NOMO-1 treated with dmso at 0.1 percent for 144 hours (cell line): Measurements from ENCODE around the gene DNM2.
A peak's percentile ranks its signal among the peaks of the same experiment; 100 is the strongest.

ENCODE experiments used
- DNase-seq: peaks from one replicate; lab custom pipeline; 2025; ENCODE audit not compliant: unreplicated experiment; lab: John Stamatoyannopoulos, UW

DNM2 gene

DNA sequence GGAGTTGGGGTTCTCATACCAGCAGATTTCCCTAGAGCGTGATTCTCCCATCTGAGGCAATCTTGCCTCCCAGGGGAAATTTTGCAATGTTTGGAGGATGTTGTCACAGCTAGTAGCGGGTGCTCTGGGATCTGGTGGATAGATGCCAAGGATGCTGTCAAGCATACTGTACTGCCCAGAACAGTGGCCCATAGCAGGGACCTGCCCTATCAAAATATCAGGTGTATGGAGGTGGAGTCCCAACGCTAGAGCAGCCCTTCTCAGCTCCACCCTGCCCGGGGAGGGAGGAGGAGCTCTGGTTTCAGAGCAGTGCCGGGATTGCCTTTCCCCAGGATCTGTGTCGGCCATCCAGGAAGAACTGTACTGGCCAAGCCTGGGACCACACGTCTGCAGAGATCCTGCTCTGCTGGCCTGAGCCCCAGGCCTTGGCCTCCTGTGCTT, 27.5 kb upstream of the DNM2 start:
- no peak for DNase-seq

GRCh38 chr19:10691178-10691881, 26.5 kb upstream of the DNM2 start:
- no peak for DNase-seq

DNA sequence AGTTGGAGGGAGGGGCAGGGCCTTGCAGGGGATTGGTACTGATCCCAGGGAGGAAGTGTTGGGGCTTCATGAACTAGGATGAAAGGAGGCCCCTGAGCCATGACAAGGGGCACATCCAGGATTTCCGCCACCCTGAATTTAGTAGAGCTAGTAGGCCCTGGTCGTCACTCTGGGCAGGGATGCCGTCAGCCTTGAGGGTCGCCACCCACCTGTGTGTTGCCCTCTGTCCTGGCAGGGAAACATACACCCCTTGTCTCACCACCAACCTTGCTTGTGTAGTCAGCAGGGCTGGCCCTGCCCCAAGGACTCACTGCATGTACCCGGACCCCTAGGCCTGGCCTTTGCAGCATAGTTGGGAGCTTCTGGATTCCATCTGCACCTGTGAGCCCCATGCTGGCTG, 26.0 kb upstream of the DNM2 start:
- no peak for DNase-seq

DNA sequence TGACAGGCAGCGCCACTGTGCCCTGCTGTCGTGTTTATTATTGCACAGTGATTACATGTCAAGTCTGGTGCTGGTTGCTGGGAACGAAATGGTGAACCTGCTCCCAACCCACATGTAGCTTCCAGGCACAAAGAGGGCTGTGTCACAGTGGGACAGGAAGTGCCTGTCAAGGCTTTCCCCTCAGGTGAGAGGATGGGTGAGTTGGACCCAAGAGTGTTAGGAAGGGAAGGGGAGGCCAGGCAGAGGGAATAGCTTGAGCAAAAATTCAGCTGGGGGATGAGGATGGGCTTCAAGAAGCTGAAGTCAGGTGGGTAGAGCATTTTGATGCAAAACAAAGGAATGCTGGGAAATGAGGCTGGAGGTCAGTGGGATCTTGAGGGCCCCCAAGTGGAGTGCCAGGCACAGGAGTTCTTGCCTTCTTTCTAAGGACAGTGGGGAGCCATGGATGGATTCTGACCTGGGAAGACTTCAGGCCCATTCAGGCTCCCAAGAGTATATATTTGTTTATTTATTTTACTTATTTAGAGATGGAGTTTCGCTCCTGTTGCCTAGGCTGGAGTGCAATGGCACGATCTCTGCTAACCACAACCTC, 25.1 kb upstream of the DNM2 start:
- DNase-seq = no peak

- DNase-seq = no peak
These were observed 23.1 kb upstream of the DNM2 start for GRCh38 chr19:10694706-10695307.

- DNase-seq = peak; percentile 88
These were observed 22.2 kb upstream of the DNM2 start for GRCh38 chr19:10695401-10696398.

GRCh38 chr19:10699650-10700335, 18.1 kb upstream of the DNM2 start:
- peak; percentile 5 for DNase-seq

GRCh38 chr19:10701955-10702525, 15.8 kb upstream of the DNM2 start:
- no peak for DNase-seq

DNA sequence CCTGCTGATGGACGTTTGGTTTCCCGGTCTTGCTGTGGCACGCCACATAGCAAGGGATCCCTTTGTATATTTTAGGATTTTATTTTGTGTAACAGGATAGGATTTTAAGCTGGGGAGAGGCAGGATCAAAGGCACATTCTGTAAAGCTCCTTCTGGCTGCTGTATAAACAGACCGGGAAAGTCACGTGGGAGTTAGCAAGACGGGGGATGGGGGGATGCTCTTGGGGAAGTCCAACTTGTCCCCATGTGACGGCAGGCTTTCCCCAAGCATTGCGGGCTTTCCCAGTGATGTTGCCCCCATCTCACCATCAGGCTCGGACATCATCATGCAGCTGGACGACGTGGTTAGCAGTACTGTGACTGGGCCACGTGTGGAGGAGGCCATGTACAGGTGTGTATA, 10.9 kb upstream of the DNM2 start:
- DNase-seq = no peak

DNA sequence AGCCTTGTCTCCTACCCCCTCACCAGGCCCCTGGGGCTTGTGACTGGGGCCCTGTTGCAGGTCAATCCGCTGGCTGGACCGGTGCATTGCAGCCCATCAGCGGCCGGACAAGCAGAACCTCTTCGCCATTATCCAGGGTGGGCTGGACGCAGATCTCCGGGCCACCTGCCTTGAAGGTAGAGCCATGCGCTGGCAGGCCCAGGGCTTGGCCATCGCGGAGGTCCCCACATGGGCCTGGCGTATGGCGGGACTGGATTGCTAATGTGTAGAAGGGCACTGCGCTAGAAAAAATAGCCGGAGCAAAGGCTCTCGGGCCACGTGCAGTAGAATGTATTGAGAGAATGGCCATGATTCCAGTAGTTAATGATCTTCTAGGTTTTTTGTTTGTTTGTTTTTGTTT, 10.4 kb upstream of the DNM2 start:
- no peak for DNase-seq

GRCh38 chr19:10708291-10708690, 9.6 kb upstream of the DNM2 start:
- no peak for DNase-seq

DNA sequence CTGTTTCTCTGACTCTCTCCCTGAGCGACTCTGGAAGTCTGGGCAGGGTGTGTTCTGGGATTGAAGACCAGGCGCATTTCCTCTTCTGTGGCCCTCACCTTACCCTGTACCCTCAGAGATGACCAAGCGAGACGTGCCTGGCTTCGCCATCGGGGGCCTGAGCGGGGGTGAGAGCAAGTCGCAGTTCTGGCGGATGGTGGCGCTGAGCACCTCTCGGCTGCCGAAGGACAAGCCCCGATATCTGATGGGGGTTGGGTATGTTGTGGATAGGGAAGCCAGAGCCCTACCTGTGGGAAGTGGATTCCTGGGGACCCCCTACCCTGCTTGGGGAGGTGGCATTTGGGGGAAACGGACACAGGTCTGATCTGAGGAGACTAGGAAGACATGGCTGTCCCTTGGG, 5.8 kb upstream of the DNM2 start:
- DNase-seq = no peak

DNA sequence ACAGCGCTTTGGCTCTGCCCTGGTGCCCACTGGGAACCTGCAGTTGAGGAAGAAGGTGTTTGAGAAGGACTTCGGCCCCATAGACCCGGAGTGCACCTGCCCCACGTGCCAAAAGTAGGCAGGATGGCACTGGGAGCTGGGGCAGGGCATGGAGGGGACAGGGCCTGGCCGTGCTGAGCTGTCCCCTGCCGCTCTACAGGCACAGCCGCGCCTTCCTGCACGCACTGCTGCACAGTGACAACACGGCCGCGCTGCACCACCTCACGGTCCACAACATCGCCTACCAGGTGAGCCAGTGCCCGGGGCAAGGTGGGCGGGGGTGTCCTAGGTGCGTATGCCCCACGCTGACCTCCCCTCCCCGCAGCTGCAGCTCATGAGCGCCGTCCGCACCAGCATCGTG, 5.1 kb upstream of the DNM2 start:
- no peak for DNase-seq

GRCh38 chr19:10713317-10713716, 4.6 kb upstream of the DNM2 start:
- no peak for DNase-seq

DNA sequence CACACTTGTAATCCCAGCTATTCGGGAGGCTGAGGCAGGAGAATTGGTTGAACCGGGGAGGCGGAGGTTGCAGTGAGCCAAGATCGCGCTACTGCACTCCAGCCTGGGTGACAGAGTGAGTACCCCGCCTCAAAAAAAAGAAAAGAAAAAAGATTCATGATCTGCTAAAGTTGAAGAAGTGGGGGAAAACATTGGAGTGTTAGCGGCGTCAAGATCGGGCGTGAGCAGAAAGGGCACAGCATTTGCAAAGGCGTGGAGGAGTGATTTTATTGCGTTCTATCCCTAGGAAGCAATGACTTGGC, 874 bp upstream of the DNM2 start:
- DNase-seq = no peak

DNA sequence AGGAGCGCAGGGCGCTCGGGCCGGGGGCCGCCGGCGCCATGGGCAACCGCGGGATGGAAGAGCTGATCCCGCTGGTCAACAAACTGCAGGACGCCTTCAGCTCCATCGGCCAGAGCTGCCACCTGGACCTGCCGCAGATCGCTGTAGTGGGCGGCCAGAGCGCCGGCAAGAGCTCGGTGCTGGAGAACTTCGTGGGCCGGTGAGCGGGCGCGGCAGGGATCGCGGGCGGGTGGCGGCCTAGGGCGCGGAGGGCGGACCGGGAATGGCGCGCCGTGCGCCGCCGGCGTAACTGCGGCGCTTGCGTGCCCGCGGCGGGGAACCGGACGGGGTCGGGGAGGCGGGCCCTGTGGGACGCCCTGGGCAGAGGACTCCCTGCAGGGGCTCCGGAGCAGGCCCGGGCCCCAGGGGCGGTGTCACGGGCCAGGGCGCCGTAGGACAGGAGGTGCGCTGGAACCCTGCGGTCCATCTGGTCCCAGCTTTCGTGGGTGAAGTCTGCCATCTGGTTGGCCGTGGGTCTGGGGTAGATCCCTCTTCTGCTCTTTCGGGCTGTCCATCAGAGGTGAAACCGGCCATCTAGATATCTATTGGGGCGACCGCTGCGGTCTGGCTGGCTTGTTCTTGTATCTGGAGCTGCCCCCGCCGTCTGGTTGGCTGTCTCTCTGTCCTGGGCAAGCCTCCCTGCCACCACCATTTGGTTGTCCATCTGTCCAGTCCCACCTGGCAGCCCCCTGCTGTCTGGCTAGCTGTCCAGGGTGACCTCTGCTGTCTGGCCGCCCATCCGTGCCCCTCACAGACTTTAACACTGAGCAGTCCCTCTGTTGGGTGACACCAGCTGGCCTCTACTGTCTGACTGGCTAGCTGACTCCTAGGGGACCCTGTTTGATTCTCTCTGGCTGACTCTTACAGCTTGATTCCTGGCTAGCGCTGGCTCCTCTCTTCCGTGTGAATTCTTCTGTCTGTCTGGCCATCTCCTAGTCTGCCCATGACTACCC, 622 bp downstream of the DNM2 start:
- peak; percentile 28 for DNase-seq

GRCh38 chr19:10719466-10719961, 1.6 kb downstream of the DNM2 start:
- DNase-seq = peak; percentile 35

DNA sequence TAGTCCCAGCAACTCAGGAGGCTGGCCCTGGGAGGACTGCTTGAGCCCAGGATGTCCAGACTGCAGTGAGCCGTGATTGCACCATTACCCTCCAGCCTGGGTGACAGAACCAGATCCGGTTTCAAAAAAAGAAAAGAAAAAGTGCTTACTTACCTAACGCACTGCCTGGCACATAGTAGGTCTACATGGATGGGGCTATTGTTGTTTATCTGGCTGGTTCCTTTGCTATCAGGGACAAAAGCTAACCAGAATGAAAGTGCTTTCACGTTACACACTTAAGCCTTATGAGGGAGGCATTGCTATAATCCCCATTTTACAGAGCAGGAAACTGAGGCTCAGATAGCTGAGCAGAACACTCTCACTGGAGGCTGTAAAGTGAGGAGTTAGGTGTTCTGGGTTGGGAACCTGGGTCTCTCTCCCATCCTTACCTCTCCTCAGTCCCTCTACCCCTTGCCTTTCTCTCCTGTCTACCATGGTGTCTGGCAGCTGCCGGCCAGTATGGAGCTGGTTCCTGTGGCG, 2.8 kb downstream of the DNM2 start:
- no peak for DNase-seq

DNA sequence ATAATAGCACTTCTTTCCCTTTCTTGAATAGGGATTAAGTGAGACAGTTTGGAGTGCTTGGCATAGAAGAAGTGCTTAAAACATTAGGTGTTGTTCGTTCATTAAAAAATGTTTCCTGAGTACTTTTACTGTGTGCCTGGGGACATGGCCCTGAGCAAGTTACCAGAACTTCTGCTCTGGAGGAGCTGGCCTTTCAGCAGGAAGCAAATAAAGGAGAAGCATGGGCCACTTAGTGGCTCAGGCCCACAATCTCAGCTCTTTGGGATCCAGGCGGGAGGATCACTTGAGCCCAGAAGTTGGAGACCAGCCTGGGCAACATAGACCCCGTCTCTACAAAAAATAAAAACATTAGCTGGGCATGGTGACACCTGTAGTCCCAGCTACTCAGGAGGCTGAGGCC, 5.7 kb downstream of the DNM2 start:
- DNase-seq = no peak
